ENCODE measurements around the gene MDFI.

The MDFI gene

DNA sequence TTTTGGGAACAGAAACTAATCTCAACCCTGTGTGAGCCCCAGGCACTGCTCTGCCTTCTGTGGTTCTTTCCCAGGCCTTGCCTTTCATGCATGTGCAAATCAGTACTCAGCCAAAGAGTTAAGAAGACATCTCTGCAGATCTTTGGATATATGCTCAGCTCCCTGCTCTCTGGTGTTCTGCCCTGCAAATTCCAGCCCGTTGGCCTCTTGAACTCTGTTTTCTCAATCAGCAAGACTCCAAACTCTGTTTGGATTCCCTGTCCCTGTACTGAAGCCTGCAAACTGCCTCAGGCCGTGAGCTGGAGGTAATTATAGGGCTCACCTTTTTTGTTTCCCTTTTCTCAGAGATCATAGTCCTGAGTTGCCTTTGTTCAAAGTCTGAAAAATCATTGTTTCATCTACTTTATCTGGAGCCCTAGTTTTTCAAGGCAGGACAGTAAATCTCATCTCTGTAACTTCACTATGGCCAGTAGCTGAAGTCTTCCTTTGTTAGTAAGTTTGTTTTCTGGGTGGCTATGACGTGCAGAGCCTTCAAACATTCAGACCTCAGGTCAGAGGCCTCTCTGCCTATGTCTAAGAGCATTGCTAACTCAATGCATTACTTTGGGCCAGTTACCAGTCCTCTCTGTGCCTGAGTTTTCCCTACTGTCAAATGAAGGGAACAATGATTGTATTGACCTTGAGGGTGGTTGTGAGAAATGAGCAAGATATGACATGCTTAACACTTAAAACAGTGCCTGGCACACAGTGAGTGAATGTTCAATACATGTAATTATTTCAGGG, 15.9 kb upstream of the MDFI start:
- TF ChIP-seq SIN3A (IDR thresholded peaks at IDR 0.05; ENCODE audit: borderline replicate concordance, insufficient read depth, low read length) (no peak), POLR2AphosphoS5 (IDR thresholded peaks at IDR 0.05; ENCODE audit: low read depth, low read length) (no peak), FOXP2 (optimal IDR thresholded peaks at IDR 0.05; ENCODE audit: borderline replicate concordance, extremely low read depth, extremely low read length, insufficient read depth) (no peak), TAF1 (IDR thresholded peaks at IDR 0.05; ENCODE audit: borderline replicate concordance, insufficient read depth, low read length) (no peak)
- TF ChIP-seq, protein P1, sequence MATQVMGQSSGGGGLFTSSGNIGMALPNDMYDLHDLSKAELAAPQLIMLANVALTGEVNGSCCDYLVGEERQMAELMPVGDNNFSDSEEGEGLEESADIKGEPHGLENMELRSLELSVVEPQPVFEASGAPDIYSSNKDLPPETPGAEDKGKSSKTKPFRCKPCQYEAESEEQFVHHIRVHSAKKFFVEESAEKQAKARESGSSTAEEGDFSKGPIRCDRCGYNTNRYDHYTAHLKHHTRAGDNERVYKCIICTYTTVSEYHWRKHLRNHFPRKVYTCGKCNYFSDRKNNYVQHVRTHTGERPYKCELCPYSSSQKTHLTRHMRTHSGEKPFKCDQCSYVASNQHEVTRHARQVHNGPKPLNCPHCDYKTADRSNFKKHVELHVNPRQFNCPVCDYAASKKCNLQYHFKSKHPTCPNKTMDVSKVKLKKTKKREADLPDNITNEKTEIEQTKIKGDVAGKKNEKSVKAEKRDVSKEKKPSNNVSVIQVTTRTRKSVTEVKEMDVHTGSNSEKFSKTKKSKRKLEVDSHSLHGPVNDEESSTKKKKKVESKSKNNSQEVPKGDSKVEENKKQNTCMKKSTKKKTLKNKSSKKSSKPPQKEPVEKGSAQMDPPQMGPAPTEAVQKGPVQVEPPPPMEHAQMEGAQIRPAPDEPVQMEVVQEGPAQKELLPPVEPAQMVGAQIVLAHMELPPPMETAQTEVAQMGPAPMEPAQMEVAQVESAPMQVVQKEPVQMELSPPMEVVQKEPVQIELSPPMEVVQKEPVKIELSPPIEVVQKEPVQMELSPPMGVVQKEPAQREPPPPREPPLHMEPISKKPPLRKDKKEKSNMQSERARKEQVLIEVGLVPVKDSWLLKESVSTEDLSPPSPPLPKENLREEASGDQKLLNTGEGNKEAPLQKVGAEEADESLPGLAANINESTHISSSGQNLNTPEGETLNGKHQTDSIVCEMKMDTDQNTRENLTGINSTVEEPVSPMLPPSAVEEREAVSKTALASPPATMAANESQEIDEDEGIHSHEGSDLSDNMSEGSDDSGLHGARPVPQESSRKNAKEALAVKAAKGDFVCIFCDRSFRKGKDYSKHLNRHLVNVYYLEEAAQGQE (IDR thresholded peaks at IDR 0.05; ENCODE audit: insufficient read depth in 1 of 2, low read depth in 2 of 2, low read length in 2 of 2) = no peak

DNA sequence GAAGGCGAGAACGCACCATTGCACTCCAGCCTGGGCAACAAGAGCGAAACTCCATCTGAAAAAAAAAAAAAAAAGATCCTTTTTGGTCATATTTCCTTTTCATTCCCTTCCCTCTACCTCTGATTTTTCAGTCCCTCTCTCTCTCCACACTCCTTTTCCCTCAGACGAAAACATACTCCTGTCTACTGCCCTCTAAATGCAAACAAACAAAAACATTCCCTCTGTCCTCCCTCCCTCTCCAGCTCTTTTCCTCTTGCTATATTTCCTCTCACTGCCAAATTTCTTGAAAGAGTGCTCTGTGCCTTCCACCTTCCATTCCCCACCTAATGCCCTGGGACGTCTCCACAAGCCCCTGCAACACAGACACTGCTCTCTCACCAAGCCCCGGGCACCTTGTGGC, 14.9 kb upstream of the MDFI start:
- TF ChIP-seq POLR2AphosphoS5 (IDR thresholded peaks at IDR 0.05; ENCODE audit: low read depth, low read length) (no peak), SIN3A (IDR thresholded peaks at IDR 0.05; ENCODE audit: borderline replicate concordance, insufficient read depth, low read length) (no peak), FOXP2 (optimal IDR thresholded peaks at IDR 0.05; ENCODE audit: borderline replicate concordance, extremely low read depth, extremely low read length, insufficient read depth) (no peak), TAF1 (IDR thresholded peaks at IDR 0.05; ENCODE audit: borderline replicate concordance, insufficient read depth, low read length) (no peak)
- TF ChIP-seq, protein P1 (IDR thresholded peaks at IDR 0.05; ENCODE audit: insufficient read depth in 1 of 2, low read depth in 2 of 2, low read length in 2 of 2) = no peak

DNA sequence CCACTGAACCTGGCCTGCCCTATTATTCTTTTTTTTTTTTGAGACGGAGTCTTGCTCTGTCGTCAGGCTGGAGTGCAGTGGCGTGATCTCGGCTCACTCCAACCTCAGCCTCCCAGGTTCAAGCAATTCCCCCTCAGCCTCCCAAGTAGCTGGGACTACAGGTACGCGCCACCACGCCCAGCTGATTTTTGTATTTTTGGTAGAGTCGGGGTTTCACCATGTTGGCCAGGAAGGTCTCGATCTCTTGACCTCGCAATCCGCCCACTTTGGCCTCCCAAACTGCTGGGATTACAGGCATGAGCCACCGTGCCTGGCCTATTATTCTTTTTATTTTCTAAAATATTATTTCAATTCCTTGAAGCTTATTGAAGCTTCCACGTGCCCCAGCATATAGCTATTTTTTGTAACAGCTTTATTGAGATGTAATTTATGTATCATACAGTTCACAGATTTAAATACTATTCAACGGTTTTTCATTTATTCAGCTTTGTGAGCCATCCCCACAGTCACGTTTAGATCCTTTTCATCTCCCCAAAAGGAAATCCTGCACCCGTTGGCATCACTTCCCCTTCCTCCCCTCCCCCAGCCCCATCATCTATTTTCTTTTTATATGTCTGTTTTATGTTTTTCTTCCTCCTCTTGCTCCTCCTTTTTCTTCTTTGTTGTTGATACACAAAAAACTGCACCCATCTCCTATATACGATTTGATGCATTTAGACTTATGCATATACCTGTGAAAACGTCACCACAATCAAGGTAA, 13.5 kb upstream of the MDFI start:
- TF ChIP-seq, protein P1 (IDR thresholded peaks at IDR 0.05; ENCODE audit: insufficient read depth in 1 of 2, low read depth in 2 of 2, low read length in 2 of 2) = no peak
- TF ChIP-seq TAF1 (IDR thresholded peaks at IDR 0.05; ENCODE audit: borderline replicate concordance, insufficient read depth, low read length) (no peak), FOXP2 (optimal IDR thresholded peaks at IDR 0.05; ENCODE audit: borderline replicate concordance, extremely low read depth, extremely low read length, insufficient read depth) (no peak), SIN3A (IDR thresholded peaks at IDR 0.05; ENCODE audit: borderline replicate concordance, insufficient read depth, low read length) (no peak), POLR2AphosphoS5 (IDR thresholded peaks at IDR 0.05; ENCODE audit: low read depth, low read length) (no peak)

DNA sequence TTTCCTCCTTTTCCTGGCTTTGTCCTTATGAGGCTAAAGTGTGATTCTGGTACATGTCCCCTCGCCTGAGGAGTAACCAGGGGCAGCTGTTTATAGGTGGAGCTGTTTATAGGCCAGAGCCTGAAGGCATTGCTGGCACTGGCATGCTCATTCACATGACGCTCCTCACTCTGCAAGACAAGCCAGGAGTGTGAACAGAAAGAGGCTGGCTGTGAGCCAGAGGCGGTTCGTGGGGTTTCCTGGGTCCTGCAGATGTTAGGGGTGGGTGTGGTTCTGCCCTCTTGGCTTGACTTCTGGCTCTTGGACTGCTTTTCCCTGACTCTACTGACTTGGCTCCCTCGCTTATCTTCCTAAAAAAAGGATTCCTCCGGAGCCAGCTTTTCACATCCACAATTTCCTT, 12.8 kb upstream of the MDFI start:
- TF ChIP-seq POLR2AphosphoS5 (IDR thresholded peaks at IDR 0.05; ENCODE audit: low read depth, low read length) (no peak), SIN3A (IDR thresholded peaks at IDR 0.05; ENCODE audit: borderline replicate concordance, insufficient read depth, low read length) (no peak)

DNA sequence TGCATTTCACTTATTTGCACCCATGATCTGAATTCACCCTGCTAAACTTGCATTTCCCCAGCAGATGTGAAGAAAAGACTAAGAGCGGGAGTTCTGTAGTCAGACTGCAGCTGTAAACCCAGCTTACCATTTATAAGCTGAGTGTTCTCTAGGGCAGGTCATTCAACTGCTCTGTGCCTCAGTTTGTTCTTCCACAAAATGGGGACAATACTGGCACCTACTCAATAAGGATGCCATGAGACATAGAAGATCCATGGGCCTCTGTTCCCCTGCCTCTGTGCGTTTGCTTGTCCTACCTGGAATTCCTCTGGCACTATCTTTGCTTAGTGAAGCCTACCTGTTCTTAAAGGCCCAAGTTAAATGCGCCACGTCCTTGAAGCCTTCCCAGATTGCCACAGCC, 12.2 kb upstream of the MDFI start:
- no peak for TF ChIP-seq TAF1 (IDR thresholded peaks at IDR 0.05; ENCODE audit: borderline replicate concordance, insufficient read depth, low read length)
- TF ChIP-seq FOXP2 (optimal IDR thresholded peaks at IDR 0.05; ENCODE audit: borderline replicate concordance, extremely low read depth, extremely low read length, insufficient read depth) = no peak
- no peak for TF ChIP-seq SIN3A (IDR thresholded peaks at IDR 0.05; ENCODE audit: borderline replicate concordance, insufficient read depth, low read length)
- TF ChIP-seq, protein P1 (IDR thresholded peaks at IDR 0.05; ENCODE audit: insufficient read depth in 1 of 2, low read depth in 2 of 2, low read length in 2 of 2) = no peak
- no peak for TF ChIP-seq POLR2AphosphoS5 (IDR thresholded peaks at IDR 0.05; ENCODE audit: low read depth, low read length)
